HFF-Myc (cell line): Measurements from ENCODE around the gene CTBP2.

Experiments used
- DNase-seq: peaks from one replicate; pipeline ENCODE4 v3.0.0-alpha.2; 2011; ENCODE audit warnings: low read depth; ENCODE audit errors: extremely low read depth
- H3K4me3 ChIP-seq: replicated peaks from 2 replicates; pipeline ENCODE4 v1.5.1; 2011; ENCODE audit warnings: low read depth, mild to moderate bottlenecking, control low read depth, low read length
- CTCF ChIP-seq: IDR thresholded peaks from 2 replicates; pipeline ENCODE4 v1.5.1; 2012; ENCODE audit warnings: mild to moderate bottlenecking, low read depth, low read length, control low read depth; ENCODE audit errors: missing control alignments

CTBP2 gene

GRCh38 chr10:125094806-125095205 is 65.6 kb downstream of the CTBP2 start:
- H3K4me3 ChIP-seq = no peak overlapping the region

GRCh38 chr10:125093974-125094705 is 66.2 kb downstream of the CTBP2 start:
- no peak for TF ChIP-seq CTCF
- no peak overlapping the region for H3K4me3 ChIP-seq

More at GRCh38 chr10:125094806-125095205, 65.6 kb downstream of the CTBP2 start:
- TF ChIP-seq CTCF = no peak
- no peak for DNase-seq

GRCh38 chr10:125093199-125093973 is 67.0 kb downstream of the CTBP2 start:
- DNase-seq = no peak
- no peak for TF ChIP-seq CTCF
- H3K4me3 ChIP-seq = no peak overlapping the region

More at GRCh38 chr10:125093974-125094705, 66.2 kb downstream of the CTBP2 start:
- DNase-seq = no peak

- no peak for DNase-seq
- no peak for TF ChIP-seq CTCF
- H3K4me3 ChIP-seq = no peak overlapping the region
Measured at GRCh38 chr10:125092564-125093031, 67.8 kb downstream of the CTBP2 start.

GRCh38 chr10:125091891-125092290 is 68.5 kb downstream of the CTBP2 start:
- TF ChIP-seq CTCF = no peak
- no peak overlapping the region for H3K4me3 ChIP-seq
- no peak for DNase-seq

GRCh38 chr10:125089469-125089868 is 70.9 kb downstream of the CTBP2 start:
- DNase-seq = no peak
- H3K4me3 ChIP-seq = no peak overlapping the region
- no peak for TF ChIP-seq CTCF
